K562 (cell line): ENCODE data around the gene WASF2. TPM values are rescaled to one million over a fixed set of nuclear protein-coding genes. Genes with fewer than 3 reads are reported as not detected.

Experiments
- FOXA1 ChIP-seq: fragments of 450-650 bp; IDR thresholded peaks from 2 replicates; pipeline ENCODE4 v1.6.1; 2016; ENCODE audit warnings: mild to moderate bottlenecking, borderline replicate concordance
- FOXP1 ChIP-seq: sonication (generic); formaldehyde crosslinking; IDR thresholded peaks from 2 replicates; pipeline ENCODE4 v1.8.0; 2022; ENCODE audit warnings: mild to moderate bottlenecking, missing genetic modification reagents
- HMG20A ChIP-seq: fragments of 450-650 bp; formaldehyde crosslinking; conservative IDR thresholded peaks from 2 replicates; pipeline ENCODE4 v1.4.0; 2020; ENCODE audit warnings: mild to moderate bottlenecking, mixed read lengths
- HOXB6 ChIP-seq: fragments of 250-450 bp; sonication (Bioruptor Pico); IDR thresholded peaks from 2 replicates; pipeline ENCODE4 v1.5.1; 2022; ENCODE audit warnings: mild to moderate bottlenecking, borderline replicate concordance
- MAX ChIP-seq: sonication (generic); formaldehyde crosslinking; IDR thresholded peaks from 2 replicates; pipeline ENCODE4 v1.9.0; 2022; ENCODE audit warnings: mild to moderate bottlenecking, missing genetic modification reagents
- MBD2 ChIP-seq: sonication (generic); IDR thresholded peaks from 2 replicates; pipeline ENCODE4 v1.6.1; 2016; ENCODE audit warnings: low read depth, borderline replicate concordance
- NELFE ChIP-seq: IDR thresholded peaks from 2 replicates; pipeline ENCODE4 v1.6.1; 2011; ENCODE audit warnings: mild to moderate bottlenecking; ENCODE audit not compliant: insufficient read depth, insufficient read length
- NFATC3 ChIP-seq: fragments of 450-650 bp; IDR thresholded peaks from 2 replicates; pipeline ENCODE4 v1.6.1; 2017; ENCODE audit warnings: mild to moderate bottlenecking
- PKNOX1 ChIP-seq: fragments of 450-650 bp; IDR thresholded peaks from 2 replicates; pipeline ENCODE4 v1.6.1; 2016
- POLR2A ChIP-seq: fragments of 450-650 bp; conservative IDR thresholded peaks from 2 replicates; pipeline ENCODE4 v1.6.1; 2016
- POLR2G ChIP-seq: fragments of 200-400 bp; formaldehyde crosslinking; IDR thresholded peaks from 2 replicates; pipeline ENCODE4 v1.6.1; 2017; ENCODE audit warnings: low read depth, mild to moderate bottlenecking, antibody characterized with exemption, low read length, moderate library complexity
- POLR2H ChIP-seq: IDR thresholded peaks from 2 replicates; pipeline ENCODE4 v1.6.1; 2016; ENCODE audit warnings: missing genetic modification characterization, low read depth, mild to moderate bottlenecking, control low read depth, missing compliant biosample characterization, moderate library complexity
- SMARCA4 ChIP-seq: fragments of 450-650 bp; IDR thresholded peaks from 2 replicates; pipeline ENCODE4 v1.6.1; 2016
- TAF15 ChIP-seq: fragments of 200-400 bp; formaldehyde crosslinking; IDR thresholded peaks from 2 replicates; pipeline ENCODE4 v1.6.1; 2017; ENCODE audit warnings: mild to moderate bottlenecking, low read depth, low read length, moderate library complexity
- TARDBP ChIP-seq: fragments of 450-650 bp; IDR thresholded peaks from 2 replicates; pipeline ENCODE4 v1.6.1; 2016
- TEAD2 ChIP-seq: fragments of 450-650 bp; IDR thresholded peaks from 2 replicates; pipeline ENCODE4 v1.6.1; 2016; ENCODE audit warnings: missing genetic modification characterization, control low read depth, missing compliant biosample characterization
- ZBTB49 ChIP-seq: sonication (generic); formaldehyde crosslinking; IDR thresholded peaks from 2 replicates; pipeline ENCODE4 v1.8.0; 2022; ENCODE audit warnings: missing genetic modification reagents, mild to moderate bottlenecking, borderline replicate concordance
- ZBTB9 ChIP-seq: fragments of 450-650 bp; formaldehyde crosslinking; IDR thresholded peaks from 2 replicates; pipeline ENCODE4 v1.4.0; 2020; ENCODE audit warnings: mild to moderate bottlenecking, moderate library complexity
- ZNF174 ChIP-seq: fragments of 250-450 bp; sonication (Bioruptor Pico); IDR thresholded peaks from 2 replicates; pipeline ENCODE4 v1.4.0; 2020; ENCODE audit warnings: mild to moderate bottlenecking
- ZNF239 ChIP-seq: fragments of 250-450 bp; sonication (Bioruptor Pico); IDR thresholded peaks from 2 replicates; pipeline ENCODE4 v1.4.0; 2020; ENCODE audit warnings: mild to moderate bottlenecking
- ZNF280A ChIP-seq: fragments of 450-650 bp; IDR thresholded peaks from 2 replicates; pipeline ENCODE4 v1.6.1; 2018; ENCODE audit warnings: mild to moderate bottlenecking, low read depth; ENCODE audit not compliant: partially characterized antibody
- ZNF280B ChIP-seq: fragments of 250-450 bp; sonication (Bioruptor Pico); IDR thresholded peaks from 2 replicates; pipeline ENCODE4 v1.5.1; 2021; ENCODE audit warnings: mild to moderate bottlenecking
- polyA plus RNA-seq, 8 experiments: library from polyadenylated mRNA; depleted of rRNA in 4 of 8; stranded (reverse) in 5 of 8; unstranded in 3 of 8; fragments of >200 nt; fragmentation: Nextera tagmentation in 2 of 8; fragmentation: Illumina TruSeq in 1 of 8; extraction: Ambion mirVana in 2 of 8; extraction: Trizol in 1 of 8; gene quantifications; 2 replicates each; pipeline versions ENCODE4 v1.2.1 to v1.2.3, GENCODE V29; 2011 to 2014; ENCODE audit warnings: inconsistent platforms in 1 of 8, missing spikeins in 1 of 8
- total RNA-seq, 7 experiments: library from RNA; depleted of rRNA in 6 of 7; stranded (reverse); fragments of >200 nt in 6 of 7; fragmentation: Illumina TruSeq in 2 of 7; extraction: Trizol in 2 of 7; gene quantifications; 2 replicates each; pipeline versions ENCODE4 v1.2.1 to v1.2.3, GENCODE V29; 2011 to 2021; ENCODE audit warnings: low replicate concordance in 1 of 7

The WASF2 gene
- total and polyA plus RNA-seq, 9 of the 15 experiments (the other 6 are each of a cell fraction or from before 2014, with no cell fraction given), result 8.2 to 163 (median 31.2) TPM

GRCh38 chr1:27526569-27527222 lies 36.7 kb upstream of the WASF2 start (continued):
- peak; percentile 58 for TF ChIP-seq SMARCA4
- no peak for TF ChIP-seq MBD2
- peak; percentile 51 for TF ChIP-seq POLR2A
- TF ChIP-seq HMG20A, result no peak
- no peak for TF ChIP-seq POLR2G
- TF ChIP-seq ZNF280B (CRISPR knock-in tag), result no peak
- no peak for TF ChIP-seq ZBTB49
- TF ChIP-seq ZNF174 (CRISPR knock-in tag), result no peak
- no peak for TF ChIP-seq TEAD2
- no peak for TF ChIP-seq POLR2H (tag)
- TF ChIP-seq PKNOX1, result no peak; the same call in 1 of the 2 replicates
- TF ChIP-seq TAF15, result no peak
- no peak for TF ChIP-seq ZNF239 (CRISPR knock-in tag)
- peak; percentile 85 for TF ChIP-seq MAX (CRISPR knock-in tag)
- TF ChIP-seq ZBTB9 (CRISPR knock-in tag), result no peak
- no peak for TF ChIP-seq HOXB6 (CRISPR knock-in tag)
- no peak for TF ChIP-seq NELFE
- TF ChIP-seq NFATC3, result no peak; the same call in 1 of the 2 replicates
- peak; percentile 94 for TF ChIP-seq FOXP1 (CRISPR knock-in tag)
- peak; percentile 9 for TF ChIP-seq ZNF280A
- TF ChIP-seq FOXA1, result no peak
- no peak for TF ChIP-seq TARDBP
